IMR-90 (cell line): ENCODE data around the gene ACADL.

Experiments used
- BHLHE40 ChIP-seq: fragments of 150-350 bp; IDR thresholded peaks from 2 replicates; pipeline ENCODE4 v1.6.1; 2016; ENCODE audit warnings: mild to moderate bottlenecking, low read depth, low read length
- MAFK ChIP-seq: IDR thresholded peaks from 2 replicates; pipeline ENCODE4 v1.6.1; 2012; ENCODE audit warnings: low read depth, low read length, improper control_type of control experiment
- MXI1 ChIP-seq: IDR thresholded peaks from 2 replicates; pipeline ENCODE4 v1.6.1; 2012; ENCODE audit warnings: low read depth, mild to moderate bottlenecking, low read length, moderate library complexity, borderline replicate concordance
- POLR2A ChIP-seq: IDR thresholded peaks from 2 replicates; pipeline ENCODE4 v1.6.1; 2012; ENCODE audit warnings: mild to moderate bottlenecking, low read depth, low read length
- RAD21 ChIP-seq: IDR thresholded peaks from 2 replicates; pipeline ENCODE4 v1.6.1; 2012; ENCODE audit warnings: low read length, improper control_type of control experiment
- RCOR1 ChIP-seq: IDR thresholded peaks from 2 replicates; pipeline ENCODE4 v1.6.1; 2012; ENCODE audit warnings: mild to moderate bottlenecking, low read length, improper control_type of control experiment; ENCODE audit not compliant: insufficient replicate concordance
- RFX5 ChIP-seq: IDR thresholded peaks from 2 replicates; pipeline ENCODE4 v1.8.0; 2012; ENCODE audit warnings: low read depth, mild to moderate bottlenecking, low read length, moderate library complexity
- SMC3 ChIP-seq: fragments of 150-350 bp; IDR thresholded peaks from 2 replicates; pipeline ENCODE4 v1.6.1; 2016; ENCODE audit warnings: low read depth, mild to moderate bottlenecking, antibody characterized with exemption, low read length, moderate library complexity
- TF ChIP-seq, protein P1 (sequence below): conservative IDR thresholded peaks from 2 replicates; pipeline ENCODE4 v1.5.1; 2012; ENCODE audit warnings: mild to moderate bottlenecking, low read depth, low read length, improper control_type of control experiment
- TF ChIP-seq, protein P2 (sequence below): fragments of 150-350 bp; IDR thresholded peaks from 2 replicates; pipeline ENCODE4 v1.6.1; 2017; ENCODE audit warnings: mild to moderate bottlenecking, antibody characterized with exemption, low read length, low read depth
- TF ChIP-seq, protein P3 (sequence below): fragments of 150-350 bp; IDR thresholded peaks from 2 replicates; pipeline ENCODE4 v1.6.1; 2016; ENCODE audit warnings: low read depth, mild to moderate bottlenecking, low read length, moderate library complexity, borderline replicate concordance

DNA sequence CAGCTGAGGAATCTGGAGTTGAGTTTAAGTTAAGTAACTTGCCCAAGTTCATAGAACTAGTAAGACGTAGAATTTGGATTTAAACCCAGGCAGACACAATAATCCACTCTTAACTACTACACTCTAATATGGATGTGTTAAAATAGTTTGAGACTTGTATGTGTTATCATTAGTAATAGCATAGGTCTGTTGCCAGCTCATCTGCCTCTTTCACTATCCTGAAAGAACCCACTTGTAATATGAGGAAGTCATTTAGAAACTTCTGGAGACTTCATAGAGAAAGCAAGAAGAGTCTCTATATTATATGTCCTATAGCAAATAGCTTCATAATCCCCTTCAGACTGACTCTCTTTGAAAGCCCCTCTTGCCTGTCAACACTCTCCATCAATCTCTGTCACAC is 43.0 kb upstream of the ACADL start:
- TF ChIP-seq RFX5 (no peak), POLR2A (no peak), BHLHE40 (no peak), RAD21 (no peak), MAFK (no peak), SMC3 (no peak), RCOR1 (no peak), MXI1 (no peak)
- TF ChIP-seq, protein P1, sequence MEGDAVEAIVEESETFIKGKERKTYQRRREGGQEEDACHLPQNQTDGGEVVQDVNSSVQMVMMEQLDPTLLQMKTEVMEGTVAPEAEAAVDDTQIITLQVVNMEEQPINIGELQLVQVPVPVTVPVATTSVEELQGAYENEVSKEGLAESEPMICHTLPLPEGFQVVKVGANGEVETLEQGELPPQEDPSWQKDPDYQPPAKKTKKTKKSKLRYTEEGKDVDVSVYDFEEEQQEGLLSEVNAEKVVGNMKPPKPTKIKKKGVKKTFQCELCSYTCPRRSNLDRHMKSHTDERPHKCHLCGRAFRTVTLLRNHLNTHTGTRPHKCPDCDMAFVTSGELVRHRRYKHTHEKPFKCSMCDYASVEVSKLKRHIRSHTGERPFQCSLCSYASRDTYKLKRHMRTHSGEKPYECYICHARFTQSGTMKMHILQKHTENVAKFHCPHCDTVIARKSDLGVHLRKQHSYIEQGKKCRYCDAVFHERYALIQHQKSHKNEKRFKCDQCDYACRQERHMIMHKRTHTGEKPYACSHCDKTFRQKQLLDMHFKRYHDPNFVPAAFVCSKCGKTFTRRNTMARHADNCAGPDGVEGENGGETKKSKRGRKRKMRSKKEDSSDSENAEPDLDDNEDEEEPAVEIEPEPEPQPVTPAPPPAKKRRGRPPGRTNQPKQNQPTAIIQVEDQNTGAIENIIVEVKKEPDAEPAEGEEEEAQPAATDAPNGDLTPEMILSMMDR = no peak
- TF ChIP-seq, protein P2, sequence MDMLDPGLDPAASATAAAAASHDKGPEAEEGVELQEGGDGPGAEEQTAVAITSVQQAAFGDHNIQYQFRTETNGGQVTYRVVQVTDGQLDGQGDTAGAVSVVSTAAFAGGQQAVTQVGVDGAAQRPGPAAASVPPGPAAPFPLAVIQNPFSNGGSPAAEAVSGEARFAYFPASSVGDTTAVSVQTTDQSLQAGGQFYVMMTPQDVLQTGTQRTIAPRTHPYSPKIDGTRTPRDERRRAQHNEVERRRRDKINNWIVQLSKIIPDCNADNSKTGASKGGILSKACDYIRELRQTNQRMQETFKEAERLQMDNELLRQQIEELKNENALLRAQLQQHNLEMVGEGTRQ = no peak
- TF ChIP-seq, protein P3, sequence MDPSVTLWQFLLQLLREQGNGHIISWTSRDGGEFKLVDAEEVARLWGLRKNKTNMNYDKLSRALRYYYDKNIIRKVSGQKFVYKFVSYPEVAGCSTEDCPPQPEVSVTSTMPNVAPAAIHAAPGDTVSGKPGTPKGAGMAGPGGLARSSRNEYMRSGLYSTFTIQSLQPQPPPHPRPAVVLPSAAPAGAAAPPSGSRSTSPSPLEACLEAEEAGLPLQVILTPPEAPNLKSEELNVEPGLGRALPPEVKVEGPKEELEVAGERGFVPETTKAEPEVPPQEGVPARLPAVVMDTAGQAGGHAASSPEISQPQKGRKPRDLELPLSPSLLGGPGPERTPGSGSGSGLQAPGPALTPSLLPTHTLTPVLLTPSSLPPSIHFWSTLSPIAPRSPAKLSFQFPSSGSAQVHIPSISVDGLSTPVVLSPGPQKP = no peak
